Thyroid gland (tissue), 4 donors: Measurements from ENCODE around the gene PRCP. TPM values are rescaled to one million over a fixed set of nuclear protein-coding genes. Genes with fewer than 3 reads are reported as not detected.

Source experiments
- DNase-seq, 2 donors: peaks; one replicate each; pipeline ENCODE4 v3.0.0-alpha.2; 2019
- H3K27ac ChIP-seq, 3 donors: fragments of 200-600 bp; sonication (generic); 1 replicate in 2 of 3; 2 replicates in 1 of 3; pipeline ENCODE4 v1.5.1; 2016 to 2019; ENCODE audit warnings: mild to moderate bottlenecking in 1 of 3, moderate library complexity in 1 of 3
- H3K27me3 ChIP-seq: fragments of 200-600 bp; sonication (generic); one replicate; pipeline ENCODE4 v1.5.1; 2019
- H3K36me3 ChIP-seq, 2 donors: fragments of 200-600 bp; sonication (generic); one replicate each; pipeline ENCODE4 v1.5.1; 2016 to 2019
- H3K4me1 ChIP-seq, 2 donors: fragments of 200-600 bp; sonication (generic); one replicate each; pipeline ENCODE4 v1.5.1; 2017 to 2019
- H3K4me3 ChIP-seq, 3 donors: fragments of 200-600 bp; sonication (generic); replicated peaks in 1 of 3; 1 replicate in 2 of 3; 2 replicates in 1 of 3; pipeline ENCODE4 v1.5.1; 2016; ENCODE audit warnings: mild to moderate bottlenecking in 1 of 3
- H3K9me3 ChIP-seq: fragments of 200-600 bp; sonication (generic); one replicate; pipeline ENCODE4 v1.5.1; 2017
- CTCF ChIP-seq, 6 experiments: fragments of 200-600 bp in 3 of 6; fragments of 450-650 bp in 3 of 6; sonication (generic) in 3 of 6; IDR thresholded peaks; one replicate each; pipeline ENCODE4 v1.5.1; 2016 to 2019; ENCODE audit warnings: antibody characterized with exemption in 6 of 6, mild to moderate bottlenecking in 2 of 6, inconsistent platforms in 1 of 6, moderate library complexity in 1 of 6
- POLR2A ChIP-seq, 2 donors: fragments of 450-650 bp; IDR thresholded peaks; one replicate each; pipeline ENCODE4 v1.6.1; 2017; ENCODE audit warnings: antibody characterized with exemption in 2 of 2, mild to moderate bottlenecking in 2 of 2, moderate library complexity in 1 of 2
- WGBS, 2 donors: methylation state at CpG; one replicate each; pipeline ENCODE4 v1.1.5; 2017; 5-methylcytosine and 5-hydroxymethylcytosine counted together
- intact Hi-C: fragments of 100-400 bp; cut with DNase I; formaldehyde crosslinking; loops from one replicate; pipeline ENCODE4 v1.15.1; 2023
- total RNA-seq, 4 donors: library from RNA; depleted of rRNA; stranded (reverse); fragments of >200 nt; gene quantifications; one replicate each; pipeline ENCODE4 v1.2.3, GENCODE V29; 2016

The PRCP gene
- total RNA-seq, 4 donors from 2014 or later: 59.1 to 122 (median 81.1) TPM

GRCh38 chr11:82942376-82942775, 42.1 kb upstream of the PRCP start:
- intact Hi-C loops: no loop called here
- WGBS, 2 donors: 86 to 100% methylated on average over 1 to 2 of the region's 2 CpGs
- H3K9me3 ChIP-seq: no peaks in the 10 kb centered on the region
- DNase-seq: no peak
- no peak overlapping the region for H3K4me3 ChIP-seq
- no peak for TF ChIP-seq POLR2A (IDR thresholded peaks at IDR 0.05)
- TF ChIP-seq CTCF (IDR thresholded peaks at IDR 0.05): no peak
- H3K27me3 ChIP-seq: no peaks in the 10 kb centered on the region
- H3K4me1 ChIP-seq: no peaks in the 10 kb centered on the region
- no peaks in the 10 kb centered on the region for H3K36me3 ChIP-seq
- no peak overlapping the region for H3K27ac ChIP-seq

DNA sequence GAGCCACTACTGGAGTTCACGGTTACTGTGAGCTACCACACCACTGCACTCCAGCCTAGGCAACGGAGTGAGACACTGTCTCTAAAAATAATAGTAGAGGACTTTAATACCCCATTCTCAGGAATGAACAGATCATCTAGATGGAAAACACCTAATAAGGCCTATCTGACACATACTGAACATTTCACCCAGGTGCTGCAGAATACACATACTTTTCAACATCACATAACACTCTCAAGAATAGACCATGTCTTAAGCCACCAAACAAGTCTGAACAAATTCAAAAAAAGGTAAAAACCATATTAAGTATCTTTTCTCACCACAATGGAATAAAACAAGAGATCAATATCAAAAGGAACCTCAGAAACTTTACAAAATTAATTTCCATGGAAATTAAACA, 39.2 kb upstream of the PRCP start:
- WGBS, 2 donors: 92 to 93% methylated on average over 2 of the region's 2 CpGs
- intact Hi-C loops: no loop called here

DNA sequence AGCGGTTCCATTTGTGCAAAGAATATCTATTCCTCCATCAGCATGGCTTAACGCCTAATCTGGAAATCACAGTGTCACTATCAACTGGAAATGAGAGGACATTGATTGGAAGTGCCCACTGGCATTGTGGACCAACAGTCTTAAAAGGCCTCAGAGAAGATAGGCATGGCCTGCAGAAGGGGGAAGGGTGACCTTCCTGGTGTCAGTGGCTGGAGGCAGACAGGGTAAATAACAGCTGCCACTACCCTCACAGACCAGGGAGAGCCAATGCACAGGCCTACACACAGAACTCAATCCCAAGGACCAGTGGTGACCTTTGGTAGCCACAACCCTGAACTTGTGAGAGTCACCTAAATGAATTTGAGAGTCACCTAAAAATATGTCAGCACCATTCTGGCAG, 37.3 kb upstream of the PRCP start:
- 93 to 95% methylated on average over 2 of the region's 2 CpGs for WGBS, 2 donors

More for the DNA sequence above, 39.2 kb upstream of the PRCP start:
- TF ChIP-seq CTCF (IDR thresholded peaks at IDR 0.05): no peak
- no peak for TF ChIP-seq POLR2A (IDR thresholded peaks at IDR 0.05)
- Histone ChIP-seq H3K4me3 (no peak overlapping the region), H3K9me3 (no peaks in the 10 kb centered on the region), H3K27ac (no peak overlapping the region), H3K27me3 (no peaks in the 10 kb centered on the region), H3K36me3 (no peaks in the 10 kb centered on the region), H3K4me1 (no peaks in the 10 kb centered on the region)
- no peak for DNase-seq

GRCh38 chr11:82936261-82936660, 36.0 kb upstream of the PRCP start:
- WGBS, 2 donors: 90 to 91% methylated on average over 3 of the region's 3 CpGs
- Histone ChIP-seq H3K27ac (no peak overlapping the region), H3K27me3 (no peaks in the 10 kb centered on the region), H3K4me1 (no peaks in the 10 kb centered on the region), H3K9me3 (no peaks in the 10 kb centered on the region), H3K4me3 (no peak overlapping the region), H3K36me3 (no peaks in the 10 kb centered on the region)
- DNase-seq: no peak
- TF ChIP-seq POLR2A (IDR thresholded peaks at IDR 0.05): no peak
- TF ChIP-seq CTCF (IDR thresholded peaks at IDR 0.05): no peak
- intact Hi-C loops: no loop called here

More for the DNA sequence above, 37.3 kb upstream of the PRCP start:
- Histone ChIP-seq H3K9me3 (no peaks in the 10 kb centered on the region), H3K36me3 (no peaks in the 10 kb centered on the region), H3K27me3 (no peaks in the 10 kb centered on the region), H3K4me1 (no peaks in the 10 kb centered on the region), H3K4me3 (no peak overlapping the region), H3K27ac (no peak overlapping the region)
- no peak for TF ChIP-seq CTCF (IDR thresholded peaks at IDR 0.05)
- TF ChIP-seq POLR2A (IDR thresholded peaks at IDR 0.05): no peak
- no peak for DNase-seq
- intact Hi-C loops: no loop called here

GRCh38 chr11:82932564-82932963, 32.3 kb upstream of the PRCP start:
- H3K4me3 ChIP-seq: no peak overlapping the region
- 92 to 97% methylated on average over 1 of the region's 1 CpG for WGBS, 2 donors

More at GRCh38 chr11:82932564-82932963, 32.3 kb upstream of the PRCP start:
- intact Hi-C loops: no loop called here
- TF ChIP-seq POLR2A (IDR thresholded peaks at IDR 0.05) (no peak), CTCF (IDR thresholded peaks at IDR 0.05) (no peak)
- Histone ChIP-seq H3K9me3 (no peaks in the 10 kb centered on the region), H3K27ac (no peak overlapping the region), H3K4me1 (no peaks in the 10 kb centered on the region), H3K36me3 (no peaks in the 10 kb centered on the region), H3K27me3 (no peaks in the 10 kb centered on the region)
- no peak for DNase-seq
